IPS-20b (cell line): ENCODE data around the gene CEP350.

Experiments used
- H3K27ac ChIP-seq: one replicate; pipeline ENCODE4 v1.5.1; 2013; ENCODE audit warnings: low read length
- H3K27me3 ChIP-seq: 2 replicates; pipeline ENCODE4 v1.6.1; 2013; ENCODE audit warnings: mild to moderate bottlenecking, low read length, inconsistent platforms; ENCODE audit not compliant: insufficient read depth
- H3K36me3 ChIP-seq: 2 replicates; pipeline ENCODE4 v1.6.1; 2013; ENCODE audit warnings: low read depth, mild to moderate bottlenecking, inconsistent platforms, low read length, moderate library complexity; ENCODE audit not compliant: insufficient read depth
- H3K4me1 ChIP-seq: 2 replicates; pipeline ENCODE4 v1.6.1; 2013; ENCODE audit warnings: mild to moderate bottlenecking, control low read depth, inconsistent platforms, low read length, moderate library complexity; ENCODE audit not compliant: insufficient read depth
- H3K4me3 ChIP-seq: 2 replicates; pipeline ENCODE4 v1.5.1; 2013; ENCODE audit warnings: mild to moderate bottlenecking, low read length, inconsistent platforms
- H3K9ac ChIP-seq: 2 replicates; pipeline ENCODE4 v1.6.1; 2013; ENCODE audit warnings: low read depth, mild to moderate bottlenecking, inconsistent platforms, low read length, moderate library complexity
- H3K9me3 ChIP-seq: 2 replicates; pipeline ENCODE4 v1.6.1; 2013; ENCODE audit warnings: mild to moderate bottlenecking, low read depth, low read length, inconsistent platforms; ENCODE audit not compliant: insufficient read depth

CEP350 gene

DNA sequence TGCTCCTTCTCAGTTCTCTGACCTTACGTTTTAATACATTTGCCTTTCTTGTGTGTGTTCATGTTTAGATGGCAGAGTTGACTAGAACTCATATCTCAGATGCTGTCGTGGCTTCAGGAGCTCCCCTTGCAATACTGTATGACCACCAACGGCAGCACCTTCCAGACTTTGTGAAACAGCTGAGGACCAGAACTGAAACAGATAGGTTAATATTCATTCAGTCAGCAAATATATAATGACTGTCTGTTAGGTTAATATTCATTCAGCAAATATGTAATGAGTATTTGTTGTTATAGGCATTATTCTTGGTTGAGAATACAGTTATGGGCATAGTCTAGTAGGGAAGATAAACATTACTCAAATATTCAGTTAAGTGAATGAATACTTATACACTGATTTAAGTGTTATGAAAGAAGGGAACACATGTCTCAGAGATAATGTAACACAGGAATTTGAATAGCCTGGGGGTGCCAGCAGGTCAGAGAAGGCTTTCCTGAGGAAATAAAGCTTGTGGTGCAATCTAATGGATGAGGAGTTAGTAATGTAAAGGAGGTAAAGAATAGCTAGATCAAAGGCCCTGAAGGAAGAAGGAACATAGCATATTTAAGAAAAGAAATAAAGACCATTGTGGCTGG is 88.5 kb downstream of the CEP350 start:
- H3K36me3 ChIP-seq = peaks cover 70% of the 10 kb centered on the region
- no peak overlapping the region for H3K9ac ChIP-seq
- H3K4me3 ChIP-seq = no peak overlapping the region
- H3K4me1 ChIP-seq = no peaks in the 10 kb centered on the region
- H3K9me3 ChIP-seq = no peaks in the 10 kb centered on the region
- H3K27ac ChIP-seq = no peak overlapping the region
- H3K27me3 ChIP-seq = no peaks in the 10 kb centered on the region

DNA sequence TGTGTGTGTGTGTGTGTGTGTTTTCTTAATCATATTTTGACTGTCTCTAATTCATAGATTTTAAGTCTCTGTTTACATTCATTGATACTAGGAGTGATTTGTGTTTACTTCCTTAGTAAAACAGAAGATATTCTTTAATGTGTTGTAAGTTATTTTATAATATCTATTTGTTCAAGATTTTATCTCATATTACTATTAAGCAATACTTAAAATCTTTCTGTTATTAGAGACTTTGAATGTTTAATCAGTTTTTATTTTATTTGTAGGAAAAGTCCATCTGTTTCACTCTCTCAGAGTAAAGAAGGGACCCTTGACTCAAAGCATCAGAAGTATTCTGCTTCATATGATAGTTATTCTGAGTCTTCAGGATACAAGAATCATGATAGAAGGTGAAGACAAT is 89.2 kb downstream of the CEP350 start:
- Histone ChIP-seq H3K27me3 (no peaks in the 10 kb centered on the region), H3K36me3 (peaks cover 71% of the 10 kb centered on the region), H3K9me3 (no peaks in the 10 kb centered on the region), H3K4me3 (no peak overlapping the region), H3K9ac (no peak overlapping the region), H3K4me1 (no peaks in the 10 kb centered on the region), H3K27ac (no peak overlapping the region)

GRCh38 chr1:180046674-180047073 is 92.1 kb downstream of the CEP350 start:
- Histone ChIP-seq H3K4me3 (no peak overlapping the region), H3K9ac (no peak overlapping the region), H3K4me1 (no peaks in the 10 kb centered on the region), H3K27me3 (no peaks in the 10 kb centered on the region), H3K36me3 (peaks cover 83% of the 10 kb centered on the region), H3K9me3 (no peaks in the 10 kb centered on the region), H3K27ac (no peak overlapping the region)

- H3K4me1 ChIP-seq = no peaks in the 10 kb centered on the region
- H3K9ac ChIP-seq = no peak overlapping the region
- H3K4me3 ChIP-seq = no peak overlapping the region
- H3K27ac ChIP-seq = no peak overlapping the region
- no peaks in the 10 kb centered on the region for H3K9me3 ChIP-seq
- H3K27me3 ChIP-seq = no peaks in the 10 kb centered on the region
- peaks cover 69% of the 10 kb centered on the region for H3K36me3 ChIP-seq
These were observed 99.3 kb downstream of the CEP350 start for GRCh38 chr1:180053594-180054567.

GRCh38 chr1:180057883-180058396 is 103.3 kb downstream of the CEP350 start:
- no peak overlapping the region for H3K9ac ChIP-seq
- H3K36me3 ChIP-seq = peaks cover 47% of the 10 kb centered on the region
- no peak overlapping the region for H3K27ac ChIP-seq

GRCh38 chr1:180061019-180061418 is 106.4 kb downstream of the CEP350 start:
- Histone ChIP-seq H3K36me3 (peaks cover 52% of the 10 kb centered on the region), H3K9me3 (no peaks in the 10 kb centered on the region), H3K27ac (no peak overlapping the region)

More at GRCh38 chr1:180057883-180058396, 103.3 kb downstream of the CEP350 start:
- H3K4me3 ChIP-seq = no peak overlapping the region
- H3K9me3 ChIP-seq = no peaks in the 10 kb centered on the region
- H3K4me1 ChIP-seq = no peaks in the 10 kb centered on the region
- no peaks in the 10 kb centered on the region for H3K27me3 ChIP-seq

GRCh38 chr1:180062452-180062971 is 107.9 kb downstream of the CEP350 start:
- Histone ChIP-seq H3K27ac (no peak overlapping the region), H3K36me3 (peaks cover 57% of the 10 kb centered on the region), H3K4me3 (no peak overlapping the region), H3K9me3 (no peaks in the 10 kb centered on the region), H3K9ac (no peak overlapping the region), H3K4me1 (no peaks in the 10 kb centered on the region), H3K27me3 (no peaks in the 10 kb centered on the region)

More at GRCh38 chr1:180061019-180061418, 106.4 kb downstream of the CEP350 start:
- H3K9ac ChIP-seq = no peak overlapping the region
- no peaks in the 10 kb centered on the region for H3K4me1 ChIP-seq
- H3K4me3 ChIP-seq = no peak overlapping the region
- H3K27me3 ChIP-seq = no peaks in the 10 kb centered on the region

GRCh38 chr1:180065408-180065807 is 110.8 kb downstream of the CEP350 start:
- H3K36me3 ChIP-seq = peaks cover 75% of the 10 kb centered on the region
- H3K9ac ChIP-seq = no peak overlapping the region
- no peaks in the 10 kb centered on the region for H3K27me3 ChIP-seq
- no peaks in the 10 kb centered on the region for H3K4me1 ChIP-seq
- no peaks in the 10 kb centered on the region for H3K9me3 ChIP-seq
- H3K4me3 ChIP-seq = no peak overlapping the region
- no peak overlapping the region for H3K27ac ChIP-seq

GRCh38 chr1:180066150-180066549 is 111.5 kb downstream of the CEP350 start:
- H3K4me3 ChIP-seq = no peak overlapping the region
- H3K27me3 ChIP-seq = no peaks in the 10 kb centered on the region
- H3K4me1 ChIP-seq = no peaks in the 10 kb centered on the region
- H3K36me3 ChIP-seq = peaks cover 78% of the 10 kb centered on the region
- no peak overlapping the region for H3K27ac ChIP-seq
- H3K9ac ChIP-seq = no peak overlapping the region
- H3K9me3 ChIP-seq = no peaks in the 10 kb centered on the region

DNA sequence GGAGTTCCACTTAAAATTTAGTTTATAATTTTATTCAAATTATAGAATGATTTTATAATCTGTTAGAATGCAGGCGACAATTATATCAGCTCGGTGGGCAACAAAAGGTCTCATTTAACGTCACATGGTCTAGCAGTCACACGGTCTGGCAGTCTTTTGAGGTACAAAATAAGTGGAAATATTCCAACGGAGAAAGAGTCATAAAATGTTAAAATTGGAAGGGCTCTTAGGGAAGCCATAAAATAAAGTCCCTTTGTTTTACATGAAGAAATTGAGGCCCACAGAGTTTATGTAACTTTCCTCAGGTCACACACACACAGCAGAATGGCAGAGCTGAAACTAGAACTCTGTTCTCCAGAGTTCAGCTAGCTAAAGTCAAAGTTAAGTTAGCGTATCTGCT is 115.7 kb downstream of the CEP350 start:
- H3K4me1 ChIP-seq = no peaks in the 10 kb centered on the region
- H3K9me3 ChIP-seq = no peaks in the 10 kb centered on the region
- H3K27ac ChIP-seq = no peak overlapping the region
- H3K27me3 ChIP-seq = no peaks in the 10 kb centered on the region
- no peak overlapping the region for H3K4me3 ChIP-seq
- H3K9ac ChIP-seq = no peak overlapping the region
- H3K36me3 ChIP-seq = peaks cover 68% of the 10 kb centered on the region; the same call in 1 of the 2 replicates

DNA sequence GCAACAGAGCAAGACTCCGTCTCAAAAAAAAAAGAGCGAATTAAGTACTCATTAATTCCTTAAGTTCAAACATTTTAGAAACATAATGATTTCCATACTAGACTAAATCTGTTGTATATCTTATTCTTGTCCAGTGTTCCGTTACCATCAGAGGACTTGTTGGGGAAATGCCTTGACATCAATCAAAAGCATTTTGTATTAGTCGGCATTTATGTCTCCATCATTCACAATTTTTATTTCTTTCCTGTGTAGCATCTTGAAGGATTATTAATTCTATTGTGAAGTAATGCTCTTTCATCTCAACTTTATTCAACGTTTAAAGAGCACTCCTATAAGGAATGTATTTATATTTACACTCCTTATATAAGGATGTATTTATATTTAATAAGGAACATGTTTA is 117.1 kb downstream of the CEP350 start:
- Histone ChIP-seq H3K27ac (no peak overlapping the region), H3K4me1 (no peaks in the 10 kb centered on the region), H3K36me3 (peaks cover 70% of the 10 kb centered on the region; the same call in 1 of the 2 replicates), H3K9ac (no peak overlapping the region), H3K27me3 (no peaks in the 10 kb centered on the region), H3K4me3 (no peak overlapping the region), H3K9me3 (no peaks in the 10 kb centered on the region)
